NCI-H1930 (cell line): ENCODE measurements around the gene PFN3.
A peak's percentile ranks its signal among the peaks of the same experiment; 100 is the strongest.

Source experiments
- DNase-seq, 2 experiments: peaks; one replicate each; lab custom pipeline; 2025; lab: John Stamatoyannopoulos, UW

The PFN3 gene, protein sequence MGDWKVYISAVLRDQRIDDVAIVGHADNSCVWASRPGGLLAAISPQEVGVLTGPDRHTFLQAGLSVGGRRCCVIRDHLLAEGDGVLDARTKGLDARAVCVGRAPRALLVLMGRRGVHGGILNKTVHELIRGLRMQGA

DNA sequence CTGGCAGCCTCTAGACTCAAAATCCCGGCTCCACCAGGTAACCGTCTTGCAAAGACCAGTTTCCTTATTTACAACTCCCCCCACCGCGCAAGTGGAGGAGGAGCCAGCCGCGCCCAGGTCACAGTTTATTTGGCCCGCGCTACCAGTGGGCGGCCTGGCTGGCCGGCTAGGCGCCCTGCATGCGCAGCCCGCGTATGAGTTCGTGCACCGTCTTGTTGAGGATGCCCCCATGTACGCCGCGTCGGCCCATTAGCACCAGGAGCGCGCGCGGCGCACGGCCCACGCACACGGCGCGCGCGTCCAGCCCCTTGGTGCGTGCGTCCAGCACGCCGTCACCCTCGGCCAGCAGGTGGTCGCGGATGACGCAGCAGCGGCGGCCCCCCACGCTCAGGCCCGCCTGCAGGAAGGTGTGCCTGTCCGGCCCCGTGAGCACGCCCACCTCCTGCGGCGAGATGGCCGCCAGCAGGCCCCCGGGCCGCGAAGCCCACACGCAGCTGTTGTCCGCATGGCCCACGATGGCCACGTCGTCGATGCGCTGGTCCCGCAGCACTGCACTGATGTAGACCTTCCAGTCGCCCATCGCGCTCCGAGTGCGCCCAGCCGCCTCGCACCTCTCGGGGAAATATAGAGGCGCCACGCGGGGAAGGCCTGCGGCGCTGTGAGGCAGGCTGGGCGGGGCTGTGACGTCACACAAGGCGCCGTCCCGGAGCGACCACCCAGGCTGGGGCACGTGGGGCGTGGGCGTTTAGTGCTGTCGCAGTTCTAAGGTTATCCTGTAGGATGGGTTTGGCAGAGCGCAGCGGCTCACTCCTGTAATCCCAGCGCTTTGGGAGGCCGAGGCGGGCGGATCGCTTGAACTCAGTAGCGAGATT, at the start of gene PFN3:
TSS of gene PFN3 (minus strand) at position 665 of the 872 bp plus-strand sequence. CDS start at position 580, 85 bp downstream.
- no peak for DNase-seq

DNA sequence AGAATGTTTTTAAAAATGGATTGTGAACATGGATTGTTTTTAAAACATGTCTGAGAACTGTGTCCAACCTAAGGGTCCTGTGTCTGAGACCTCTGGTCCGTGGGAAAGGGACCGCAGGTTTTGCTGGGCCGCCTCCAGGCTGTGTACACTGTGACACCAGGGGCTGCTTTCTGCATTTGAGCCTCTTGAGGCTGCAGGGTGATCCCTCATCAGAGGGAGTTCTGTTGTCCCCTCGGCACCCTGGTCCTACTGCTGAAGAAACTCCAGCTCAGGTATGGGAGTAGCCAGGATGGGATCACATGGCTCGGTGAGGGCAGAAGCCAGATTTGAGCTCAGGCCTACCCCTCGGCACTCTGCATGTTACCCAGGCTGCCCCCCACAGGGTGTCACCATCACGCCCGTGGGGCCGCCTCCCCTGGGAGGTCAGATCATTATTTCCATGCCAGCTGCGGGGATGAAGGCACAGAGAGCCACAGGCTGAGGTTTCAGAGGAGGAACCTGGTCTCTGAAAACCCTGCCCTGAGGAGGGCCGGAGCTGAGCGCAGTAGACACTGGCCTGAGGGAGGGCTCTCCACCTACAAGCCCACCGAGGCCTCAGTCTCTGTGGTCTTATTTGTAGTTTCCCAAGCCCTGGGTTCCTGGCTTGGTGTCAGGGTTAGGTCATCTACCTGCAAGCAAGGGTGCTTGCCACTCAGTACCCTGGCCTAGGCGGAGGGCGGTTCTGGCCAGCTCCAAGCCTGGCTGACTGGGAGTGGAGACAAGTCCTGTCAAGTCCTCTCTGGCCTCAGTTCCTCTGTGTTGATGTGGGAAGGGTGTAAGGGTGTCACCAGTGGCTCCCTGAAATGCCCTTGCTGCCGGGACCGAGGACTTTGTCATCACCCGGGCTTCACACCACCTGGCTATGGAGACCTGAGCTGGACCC, 48.9 kb upstream of the PFN3 start:
- DNase-seq: no peak

DNA sequence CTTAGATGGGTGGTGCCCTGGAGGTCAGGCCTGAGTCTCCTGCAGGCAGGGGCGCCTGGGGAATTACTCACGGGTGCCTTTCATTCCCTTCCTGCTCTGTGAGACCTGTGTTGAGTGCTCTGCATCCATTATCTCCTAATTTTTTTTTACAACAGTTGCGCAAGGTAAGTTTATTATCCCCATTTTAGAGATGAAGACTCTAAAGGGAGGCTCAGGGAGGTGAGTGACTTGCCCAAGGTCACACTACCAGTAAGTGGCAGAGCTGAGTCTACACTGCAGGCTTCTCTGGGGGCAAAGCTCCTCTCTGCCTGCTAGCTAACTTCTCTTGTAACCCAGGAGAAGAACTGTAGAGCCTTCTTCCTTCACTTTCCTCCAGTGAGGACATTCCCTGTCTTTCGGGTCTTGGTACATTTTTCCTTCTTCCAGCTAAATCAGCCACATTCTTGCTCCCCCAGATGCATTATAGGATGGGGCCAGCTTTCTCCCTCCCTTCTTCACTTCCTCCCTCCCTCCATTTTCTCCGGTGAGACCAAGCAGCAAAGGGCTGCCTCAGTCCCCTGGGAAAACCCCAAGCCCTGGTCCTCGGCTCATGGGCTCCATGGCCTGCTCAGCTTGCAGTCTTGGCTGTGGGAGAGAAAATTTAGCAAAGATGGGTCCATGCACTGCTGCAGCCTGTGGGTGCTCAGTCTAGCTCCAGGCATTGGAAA, 47.9 kb upstream of the PFN3 start:
- DNase-seq: no peak

DNA sequence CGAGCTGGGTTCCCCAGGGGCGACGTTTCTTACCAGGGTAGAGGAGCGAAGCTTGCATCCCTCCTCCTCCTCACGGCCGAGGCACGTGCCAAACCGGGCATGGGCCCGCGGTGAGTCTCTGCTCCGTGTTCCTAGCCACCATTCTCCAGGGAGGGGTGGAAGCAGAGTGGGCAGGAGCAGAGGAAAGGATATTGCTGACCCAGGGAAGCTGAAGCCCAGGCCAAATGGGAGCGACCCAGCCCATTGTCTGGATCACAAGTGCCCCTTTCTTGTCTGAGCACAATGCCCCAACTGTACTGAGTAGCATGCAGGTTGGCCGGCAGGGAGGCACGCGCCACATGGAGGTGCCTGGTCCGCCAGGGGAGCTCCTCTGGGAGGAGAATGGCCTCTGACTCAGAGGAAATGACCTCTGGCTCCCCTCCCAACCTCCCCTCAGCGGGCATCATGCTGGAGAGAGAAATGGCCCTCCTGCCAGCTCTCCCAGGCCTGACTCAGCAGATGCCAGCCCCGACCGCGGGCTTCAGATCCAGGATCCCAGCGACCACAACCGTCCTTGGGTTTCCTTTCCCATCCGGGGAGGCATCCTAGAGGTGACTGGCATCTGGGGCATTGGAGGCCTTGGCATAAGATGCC, 47.3 kb upstream of the PFN3 start:
- no peak for DNase-seq

DNA sequence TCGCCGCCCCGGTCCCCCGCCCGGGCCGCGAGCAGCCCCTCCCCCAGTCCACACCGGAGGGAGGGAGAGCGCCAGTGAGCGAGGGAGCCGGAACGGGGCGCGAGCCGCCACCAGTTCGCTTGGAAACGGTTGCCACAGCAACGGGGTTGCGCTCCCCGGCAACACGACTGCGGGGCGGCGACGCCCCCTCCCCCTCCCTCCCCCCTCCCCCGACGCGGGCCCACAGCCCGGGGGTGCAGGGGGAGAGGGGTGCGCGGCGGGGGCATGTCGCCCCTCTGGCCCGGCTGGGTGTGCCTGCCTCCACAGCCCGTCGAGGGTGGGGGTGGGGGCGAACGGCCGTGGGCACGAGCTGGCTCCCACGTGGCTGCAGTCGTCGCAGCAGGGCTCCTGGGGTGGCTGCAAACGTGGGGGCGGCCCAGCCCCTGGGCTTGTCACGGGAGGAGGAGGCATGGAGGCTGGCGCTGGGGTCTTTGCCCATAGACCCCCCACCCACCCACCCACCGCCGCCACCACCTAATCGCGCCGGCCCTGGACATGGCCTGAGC, 46.7 kb upstream of the PFN3 start:
- DNase-seq: peak; percentile 47 to 68

DNA sequence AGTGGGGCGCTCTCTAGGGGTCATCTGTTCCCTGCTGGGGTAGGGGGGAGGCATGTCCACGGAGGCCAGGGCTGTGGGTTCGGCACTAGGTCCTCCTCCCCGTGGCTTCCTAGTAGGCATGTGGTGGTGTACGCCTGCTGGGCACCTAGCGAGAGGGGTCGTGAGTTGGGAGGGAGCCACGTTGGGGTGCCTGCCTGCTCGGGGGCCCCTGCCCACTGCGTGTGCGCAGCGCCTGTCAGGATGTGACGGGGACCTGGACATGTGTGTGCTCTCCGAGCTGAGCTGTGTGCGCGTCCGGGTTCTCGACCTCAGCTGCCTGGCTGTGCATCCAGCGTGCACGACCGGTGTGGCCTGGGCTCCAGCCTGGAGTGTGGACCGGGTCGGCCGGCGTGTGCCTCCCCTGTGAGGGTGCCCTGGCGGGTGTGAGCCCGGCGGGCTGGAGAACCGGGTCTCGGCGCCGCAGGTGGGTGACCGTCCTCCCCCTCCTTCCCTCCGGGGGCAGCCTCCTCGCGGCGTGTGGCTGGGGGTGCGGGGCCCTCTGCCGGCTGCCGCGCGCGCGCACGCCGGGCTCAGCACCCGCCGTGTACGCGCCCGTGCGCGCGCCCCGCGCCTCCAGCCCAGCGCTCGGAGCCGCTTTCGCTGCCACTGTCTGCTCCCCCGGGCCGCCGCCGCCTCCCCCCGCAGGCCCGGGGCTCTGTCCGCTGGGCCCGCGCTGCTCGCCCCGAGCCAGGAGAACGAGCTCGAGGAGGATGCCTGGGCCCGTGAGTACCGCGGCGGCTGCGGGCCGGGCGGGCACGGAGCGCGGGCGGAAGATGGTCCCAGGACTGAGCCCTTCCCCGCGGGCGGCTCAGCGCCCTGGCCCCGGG, 46.0 kb upstream of the PFN3 start, which contains the start of gene PRR7:
TSS of gene PRR7 (plus strand) at position 615 of the 866 bp plus-strand sequence. CDS start 8,254 bp downstream, outside the sequence.
- DNase-seq: peak; percentile 31 to 61

DNA sequence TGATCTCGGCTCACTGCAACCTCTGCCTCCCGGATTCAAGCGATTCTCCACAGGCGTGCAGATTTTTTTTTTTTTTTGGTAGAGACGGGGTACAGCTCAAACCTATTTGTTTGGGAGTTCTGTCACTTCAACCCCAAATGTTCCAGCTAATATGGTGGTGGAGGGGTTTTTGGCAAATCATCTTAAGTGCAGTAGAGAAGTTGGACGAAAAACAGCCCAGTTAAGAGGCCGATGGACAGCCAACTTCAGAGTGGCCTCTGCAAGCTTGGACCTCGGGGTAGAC, 45.4 kb upstream of the PFN3 start:
- DNase-seq: no peak

DNA sequence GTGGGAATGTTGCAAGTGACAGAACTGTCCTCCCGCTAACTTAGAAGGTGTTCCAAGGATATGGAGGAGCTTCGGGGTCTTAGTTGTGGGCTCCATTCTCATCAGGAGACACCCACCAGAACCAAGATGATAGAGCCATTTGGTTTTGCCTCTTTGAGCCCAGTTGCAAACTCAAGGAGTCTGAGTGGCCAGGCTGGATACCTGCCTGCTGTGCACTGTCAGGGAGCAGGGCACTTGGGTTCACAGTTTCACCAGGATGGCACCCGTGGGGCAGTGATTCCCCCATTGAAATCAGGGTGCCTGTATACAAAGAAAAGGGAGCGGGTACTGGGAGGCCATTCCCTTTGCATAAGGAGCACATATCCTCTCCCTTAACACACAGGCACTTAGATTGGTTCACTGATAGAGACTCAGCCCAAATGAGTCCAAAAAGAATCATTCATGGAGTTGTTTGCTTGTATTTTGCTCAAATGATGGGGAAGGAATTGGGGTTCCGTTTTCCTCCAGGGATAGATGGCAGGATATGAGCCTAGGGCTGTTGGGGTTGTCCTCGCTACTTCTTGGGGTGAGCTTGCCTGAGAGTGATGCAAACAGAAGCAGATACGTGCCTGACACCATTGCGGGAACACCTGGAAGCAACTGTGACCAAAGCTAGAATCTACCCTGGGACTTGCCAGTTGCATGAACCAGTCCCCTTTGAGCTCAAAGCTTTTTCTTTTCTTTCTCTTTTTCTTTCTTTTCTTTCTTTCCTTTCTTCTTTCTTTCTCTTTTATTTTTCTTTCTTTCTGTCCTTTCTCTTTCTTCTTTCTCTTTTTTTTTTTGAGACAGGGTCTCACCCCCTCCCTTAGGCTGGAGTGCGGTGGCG, 44.8 kb upstream of the PFN3 start:
- no peak for DNase-seq

DNA sequence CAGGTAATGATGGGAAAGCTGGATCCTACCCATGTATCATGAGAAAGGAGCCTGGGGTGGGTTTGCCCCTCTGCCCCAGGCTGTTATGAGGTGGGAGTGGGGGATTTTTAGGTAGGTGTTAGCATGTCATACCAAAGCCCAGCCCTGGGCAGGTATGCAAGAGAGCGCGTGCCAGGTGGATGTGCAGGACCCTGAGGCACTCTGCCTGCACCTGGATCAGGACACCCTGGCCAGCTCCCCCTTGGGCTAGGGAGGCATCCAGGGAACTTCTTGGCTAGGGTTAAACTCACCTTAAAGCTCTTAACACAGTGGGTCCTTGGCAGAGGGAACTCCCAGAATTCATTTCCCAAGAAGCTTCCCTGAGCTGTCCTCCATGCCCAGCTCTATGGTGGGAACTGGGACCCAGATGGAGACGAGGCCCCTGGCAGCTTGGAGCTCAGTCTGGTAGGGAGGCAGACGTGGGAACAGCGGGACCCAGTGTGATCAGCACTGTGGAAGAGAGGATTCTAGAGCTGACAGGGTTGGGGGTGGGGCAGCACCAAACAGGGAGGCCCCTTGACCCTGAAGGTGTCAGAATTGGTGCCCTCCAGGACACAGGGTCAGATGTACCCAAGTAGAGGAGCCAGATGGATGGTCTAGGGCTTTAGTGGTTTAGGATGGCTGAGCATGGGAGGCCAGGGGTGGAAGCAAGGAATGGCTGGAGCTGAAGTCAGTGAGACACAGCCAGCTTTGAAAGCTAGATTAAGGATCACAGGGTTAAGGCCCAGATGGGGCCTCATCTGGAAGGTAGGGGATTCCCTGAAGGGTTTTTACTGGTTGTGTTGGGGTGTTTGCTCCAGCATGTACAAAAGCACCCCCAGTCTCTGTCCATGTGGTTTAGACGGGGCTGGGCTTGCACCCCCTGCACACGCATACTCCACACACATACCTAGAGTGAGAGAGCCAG, 43.9 kb upstream of the PFN3 start:
- no peak for DNase-seq

DNA sequence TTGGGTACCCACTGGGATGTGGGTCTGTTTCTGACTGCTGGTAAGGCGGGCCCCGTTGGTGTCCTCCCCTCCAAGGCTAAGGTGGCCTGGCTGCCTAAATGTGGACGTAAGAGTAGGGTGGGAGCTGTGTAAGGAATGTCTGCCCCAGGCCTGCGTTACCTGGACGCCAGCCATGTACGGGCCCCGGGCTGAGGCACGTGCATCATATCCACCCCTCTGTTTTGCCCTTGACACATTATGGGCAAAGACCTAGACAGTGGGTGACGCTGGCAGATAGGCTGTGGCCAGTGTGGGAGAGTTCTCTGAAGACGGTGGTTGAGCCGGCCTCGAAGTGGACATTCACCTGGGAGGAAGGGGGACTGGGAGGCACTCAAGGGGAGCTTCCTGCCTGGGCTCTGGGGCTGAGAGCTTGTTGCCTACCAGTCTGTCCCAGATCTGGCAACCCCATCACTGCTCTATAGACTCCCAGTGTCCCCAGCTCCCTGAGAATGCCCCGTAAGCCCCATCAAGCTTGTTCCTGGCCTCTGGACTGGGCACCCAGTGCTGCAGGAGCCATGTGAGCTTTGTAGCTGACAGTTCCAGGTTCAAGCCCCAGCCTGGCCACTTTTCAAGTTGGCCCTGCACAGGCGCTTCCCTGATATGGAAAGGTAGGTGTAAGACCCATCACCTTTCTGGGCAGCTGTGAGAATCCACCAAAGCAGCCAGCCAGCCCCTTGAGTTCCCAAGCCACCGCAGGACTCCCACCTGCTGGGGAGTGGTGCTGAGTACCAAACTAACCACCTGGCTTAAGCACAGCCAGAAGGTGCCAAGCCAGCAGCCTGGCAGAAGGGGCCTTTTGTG, 42.9 kb upstream of the PFN3 start:
- no peak for DNase-seq

DNA sequence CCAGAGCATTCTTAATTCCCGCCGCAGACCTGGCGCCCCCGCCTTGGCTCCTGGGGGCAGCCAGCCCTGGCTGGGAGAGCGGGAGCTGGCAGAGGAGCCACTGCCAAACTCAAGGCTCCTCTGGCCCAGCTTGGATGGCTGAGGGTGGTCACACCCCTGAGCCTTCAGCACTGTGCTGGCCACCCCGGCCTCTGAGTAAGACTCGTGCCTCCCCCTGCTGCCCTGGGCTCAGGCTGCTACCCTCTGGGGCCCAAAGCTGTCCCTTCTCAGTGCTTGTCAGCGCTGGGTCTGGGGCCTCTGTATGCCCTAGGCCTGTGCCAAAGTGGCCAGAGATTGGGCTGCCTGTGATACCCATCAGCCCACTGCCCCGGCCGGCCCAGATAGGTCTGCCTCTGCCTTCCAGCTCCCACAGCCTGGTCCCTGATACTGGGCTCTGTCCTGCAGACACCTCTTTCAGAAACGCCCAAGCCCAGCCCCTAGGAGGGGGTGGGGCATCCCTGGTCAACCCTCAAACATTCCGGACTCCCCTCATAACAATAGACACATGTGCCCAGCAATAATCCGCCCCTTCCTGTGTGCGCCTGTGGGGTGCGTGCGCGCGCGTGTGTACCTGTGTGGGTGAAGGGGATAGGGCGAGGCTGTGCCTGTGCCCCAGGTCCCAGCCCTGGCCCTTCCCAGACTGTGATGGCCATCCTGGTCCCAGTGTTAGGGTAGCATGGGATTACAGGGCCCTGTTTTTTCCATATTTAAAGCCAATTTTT, 41.8 kb upstream of the PFN3 start:
- no peak for DNase-seq

DNA sequence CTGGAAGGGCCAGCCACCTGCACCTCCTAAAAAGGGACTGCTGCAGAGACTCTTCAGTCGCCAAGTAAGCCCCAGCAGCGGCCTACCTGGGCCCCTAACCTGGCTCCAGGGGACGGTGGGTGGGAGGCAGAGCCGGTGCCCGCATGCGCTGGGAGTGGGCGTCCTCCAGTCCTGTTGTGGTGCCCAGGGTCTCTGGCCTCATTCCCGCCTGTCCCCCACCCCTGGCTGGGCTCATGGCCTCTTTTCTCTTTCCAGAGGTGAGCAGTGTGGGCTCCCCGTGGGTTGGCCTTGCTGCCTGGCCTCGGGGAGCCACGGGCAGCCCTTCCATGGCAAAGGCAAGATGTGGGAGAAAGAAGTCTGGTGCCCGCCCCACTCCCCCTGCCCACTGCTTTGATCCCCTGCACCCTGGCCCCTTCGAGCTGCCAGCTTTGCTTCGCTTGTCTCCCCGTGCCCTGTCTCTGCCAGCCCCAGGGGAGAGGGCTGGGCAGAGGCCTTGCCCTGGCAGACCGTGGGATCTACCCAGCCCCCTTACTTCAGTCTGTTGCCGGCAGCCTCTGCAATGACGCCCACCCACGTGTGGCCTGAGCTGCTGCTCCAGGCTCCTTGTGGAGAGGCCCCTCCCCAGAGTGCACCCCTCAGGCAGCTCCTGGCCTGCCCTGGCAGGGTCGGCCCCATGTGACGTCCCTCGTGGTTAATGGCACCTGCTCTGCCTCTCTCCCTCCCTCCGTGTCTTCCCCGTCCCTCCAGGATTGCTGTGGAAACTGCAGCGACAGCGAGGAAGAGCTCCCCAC, 40.7 kb upstream of the PFN3 start:
- no peak for DNase-seq

DNA sequence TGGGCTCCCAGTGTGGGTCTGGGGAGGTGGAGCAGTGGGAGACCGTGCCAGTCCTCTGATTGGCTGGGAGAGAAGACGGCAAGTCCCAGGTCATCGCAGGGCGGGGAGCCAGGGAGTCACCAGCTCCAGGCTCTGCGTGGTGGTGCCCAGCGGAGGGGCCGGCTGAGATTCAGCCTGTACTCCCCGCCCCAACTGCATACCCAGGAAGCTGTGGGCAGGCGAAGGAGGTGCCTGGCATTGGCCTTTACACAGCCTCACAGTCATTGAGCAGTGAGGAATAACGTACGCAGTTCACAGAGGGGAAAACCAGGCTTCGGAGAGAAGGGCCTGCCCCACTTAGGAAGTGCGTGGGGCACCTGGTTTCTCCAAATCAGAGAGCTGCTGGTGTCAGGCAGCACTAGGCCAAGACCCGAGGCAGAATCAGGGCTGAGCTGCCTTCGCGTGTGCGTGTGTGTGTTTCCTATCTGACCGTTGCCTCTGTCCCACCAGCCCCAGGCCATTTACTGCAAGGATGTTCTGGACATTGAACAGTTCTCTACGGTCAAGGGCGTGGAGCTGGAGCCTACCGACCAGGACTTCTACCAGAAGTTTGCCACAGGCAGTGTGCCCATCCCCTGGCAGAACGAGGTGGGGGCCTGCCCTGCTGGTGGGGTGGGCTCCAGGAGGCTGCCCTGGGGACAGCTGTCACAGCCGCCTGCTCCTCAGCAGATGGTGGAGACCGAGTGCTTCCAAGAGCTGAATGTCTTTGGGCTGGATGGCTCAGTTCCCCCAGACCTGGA, 39.9 kb upstream of the PFN3 start:
- no peak for DNase-seq

DNA sequence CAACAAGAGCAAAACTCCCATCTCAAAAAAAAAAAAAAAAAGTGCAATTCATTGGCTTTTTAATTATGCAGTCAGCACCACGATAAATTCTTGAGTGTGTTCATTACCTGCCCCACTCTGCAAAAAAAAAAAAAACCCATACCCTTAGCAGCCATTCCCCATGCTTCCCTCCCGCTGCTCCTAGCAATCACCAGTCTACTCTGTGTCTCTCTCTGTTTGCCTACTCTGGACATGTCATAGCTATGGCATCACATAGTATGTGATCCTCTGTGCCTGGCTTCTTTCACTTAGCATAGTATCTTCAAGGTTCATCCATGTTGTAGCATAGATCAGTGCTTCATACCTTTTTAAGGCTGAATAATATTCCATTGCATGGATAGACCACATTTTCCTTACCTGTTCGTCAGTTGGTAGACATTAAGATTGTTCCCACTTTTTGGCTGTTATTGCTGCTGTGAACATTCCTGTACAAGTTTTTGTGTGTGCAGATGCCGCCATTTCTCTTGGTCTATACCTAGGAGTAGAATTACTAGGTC, 39.1 kb upstream of the PFN3 start:
- no peak for DNase-seq

DNA sequence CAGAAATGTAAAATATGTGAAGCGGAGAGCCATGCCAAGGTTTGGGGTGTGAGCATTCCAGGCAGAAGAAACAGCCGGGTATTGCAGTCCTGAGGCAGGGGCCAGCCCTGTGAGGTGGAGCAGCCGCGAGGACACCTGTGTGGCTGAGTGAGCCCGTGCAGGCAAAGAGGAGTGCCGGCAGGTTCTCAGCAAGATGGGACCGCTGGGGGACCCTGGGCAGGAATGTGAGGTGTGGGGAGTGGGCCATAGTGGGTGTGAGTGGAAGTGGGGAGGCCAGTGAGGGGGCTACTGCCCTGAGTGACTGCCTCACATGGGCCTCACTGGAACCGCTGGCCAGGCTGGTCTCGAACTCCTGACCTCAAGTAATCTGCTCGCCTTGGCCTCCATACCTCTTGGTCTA, 38.0 kb upstream of the PFN3 start:
- DNase-seq: no peak
